Loucy (cell line): Measurements from ENCODE around the gene EPHB1.

Experiments
- H2AFZ ChIP-seq: fragments of 200-600 bp; sonication (generic); 2 replicates; pipeline ENCODE4 v1.6.0; 2016; ENCODE audit warnings: antibody characterized with exemption, mild to moderate bottlenecking, low read length, moderate library complexity
- H3F3A ChIP-seq: fragments of 200-600 bp; 2 replicates; pipeline ENCODE4 v1.6.0; 2016; ENCODE audit warnings: antibody characterized with exemption, low read depth, mild to moderate bottlenecking
- H3K27me3 ChIP-seq: fragments of 200-600 bp; sonication (generic); 2 replicates; pipeline ENCODE4 v1.6.1; 2014; ENCODE audit warnings: low read length, mild to moderate bottlenecking; ENCODE audit not compliant: insufficient read depth, poor library complexity, severe bottlenecking
- H3K36me3 ChIP-seq: fragments of 200-600 bp; sonication (generic); 2 replicates; pipeline ENCODE4 v1.6.1; 2016; ENCODE audit warnings: low read length; ENCODE audit not compliant: insufficient read depth
- H3K4me1 ChIP-seq: fragments of 200-600 bp; sonication (generic); 2 replicates; pipeline ENCODE4 v1.5.1; 2014; ENCODE audit warnings: low read length, mild to moderate bottlenecking; ENCODE audit not compliant: insufficient read depth, poor library complexity, severe bottlenecking
- H3K4me2 ChIP-seq: fragments of 200-600 bp; sonication (generic); 2 replicates; pipeline ENCODE4 v1.6.0; 2014; ENCODE audit warnings: antibody characterized with exemption, low read length, low read depth, mild to moderate bottlenecking; ENCODE audit not compliant: poor library complexity, severe bottlenecking
- H3K4me3 ChIP-seq: fragments of 200-600 bp; sonication (generic); 2 replicates; pipeline ENCODE4 v1.5.1; 2014; ENCODE audit warnings: low read length, mild to moderate bottlenecking, mixed read lengths; ENCODE audit not compliant: poor library complexity, severe bottlenecking
- H3K79me2 ChIP-seq: fragments of 200-600 bp; sonication (generic); 2 replicates; pipeline ENCODE4 v1.6.1; 2014; ENCODE audit warnings: low read length; ENCODE audit not compliant: insufficient read depth
- H3K9ac ChIP-seq: fragments of 200-600 bp; sonication (generic); 2 replicates; pipeline ENCODE4 v1.6.0; 2014; ENCODE audit warnings: mild to moderate bottlenecking, low read depth, low read length, moderate library complexity; ENCODE audit not compliant: poor library complexity, severe bottlenecking
- H3K9me2 ChIP-seq: fragments of 200-600 bp; sonication (generic); replicated peaks from 2 replicates; pipeline ENCODE4 v1.6.1; 2016; ENCODE audit warnings: low read depth, low read length, mixed read lengths
- H3K9me3 ChIP-seq: fragments of 200-600 bp; sonication (generic); 2 replicates; pipeline ENCODE4 v1.6.1; 2014; ENCODE audit warnings: mild to moderate bottlenecking, antibody characterized with exemption, low read length, low read depth; ENCODE audit not compliant: insufficient read depth
- H4K20me1 ChIP-seq: fragments of 200-600 bp; sonication (generic); 2 replicates; pipeline ENCODE4 v1.6.0; 2014; ENCODE audit warnings: antibody characterized with exemption, low read length, mild to moderate bottlenecking; ENCODE audit not compliant: insufficient read depth, poor library complexity, severe bottlenecking
- EZH2phosphoT487 ChIP-seq: fragments of 200-600 bp; IDR thresholded peaks from 2 replicates; pipeline ENCODE4 v1.6.1; 2018; ENCODE audit warnings: antibody characterized with exemption, mild to moderate bottlenecking, moderate library complexity, borderline replicate concordance
- TF ChIP-seq, protein P1 (sequence below): fragments of 200-600 bp; sonication (generic); conservative IDR thresholded peaks from 2 replicates; pipeline ENCODE4 v1.5.1; 2014; ENCODE audit warnings: mild to moderate bottlenecking, antibody characterized with exemption, low read length

EPHB1 gene

DNA sequence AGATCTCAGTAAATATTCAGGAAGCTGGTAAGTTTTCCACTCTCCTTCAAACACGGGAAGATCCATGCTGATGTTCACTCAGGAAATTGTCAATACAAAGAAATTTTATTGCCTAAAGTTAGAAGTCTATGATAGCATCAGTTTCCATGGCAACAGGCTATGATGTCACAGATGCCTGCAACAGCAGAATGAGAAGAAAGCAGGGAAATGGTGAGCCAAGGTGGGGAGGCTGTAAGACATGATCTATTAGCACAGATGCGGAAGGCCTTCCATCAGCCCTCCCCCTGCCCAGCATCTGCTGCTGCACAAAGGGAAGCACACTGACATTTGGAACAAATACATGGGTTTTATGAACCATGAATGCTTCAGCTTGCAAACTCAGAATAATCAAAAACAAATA is 28.6 kb downstream of the EPHB1 start:
- Histone ChIP-seq H3K36me3 (no peaks in the 10 kb centered on the region), H3K4me3 (no peak overlapping the region), H3F3A (no peaks in the 10 kb centered on the region), H4K20me1 (no peaks in the 10 kb centered on the region), H3K4me2 (no peak overlapping the region), H2AFZ (no peak overlapping the region), H3K4me1 (no peaks in the 10 kb centered on the region), H3K9me3 (no peaks in the 10 kb centered on the region), H3K9ac (no peak overlapping the region), H3K79me2 (no peaks in the 10 kb centered on the region), H3K27me3 (no peaks in the 10 kb centered on the region), H3K9me2 (no peaks in the 10 kb centered on the region)
- TF ChIP-seq, protein P1, sequence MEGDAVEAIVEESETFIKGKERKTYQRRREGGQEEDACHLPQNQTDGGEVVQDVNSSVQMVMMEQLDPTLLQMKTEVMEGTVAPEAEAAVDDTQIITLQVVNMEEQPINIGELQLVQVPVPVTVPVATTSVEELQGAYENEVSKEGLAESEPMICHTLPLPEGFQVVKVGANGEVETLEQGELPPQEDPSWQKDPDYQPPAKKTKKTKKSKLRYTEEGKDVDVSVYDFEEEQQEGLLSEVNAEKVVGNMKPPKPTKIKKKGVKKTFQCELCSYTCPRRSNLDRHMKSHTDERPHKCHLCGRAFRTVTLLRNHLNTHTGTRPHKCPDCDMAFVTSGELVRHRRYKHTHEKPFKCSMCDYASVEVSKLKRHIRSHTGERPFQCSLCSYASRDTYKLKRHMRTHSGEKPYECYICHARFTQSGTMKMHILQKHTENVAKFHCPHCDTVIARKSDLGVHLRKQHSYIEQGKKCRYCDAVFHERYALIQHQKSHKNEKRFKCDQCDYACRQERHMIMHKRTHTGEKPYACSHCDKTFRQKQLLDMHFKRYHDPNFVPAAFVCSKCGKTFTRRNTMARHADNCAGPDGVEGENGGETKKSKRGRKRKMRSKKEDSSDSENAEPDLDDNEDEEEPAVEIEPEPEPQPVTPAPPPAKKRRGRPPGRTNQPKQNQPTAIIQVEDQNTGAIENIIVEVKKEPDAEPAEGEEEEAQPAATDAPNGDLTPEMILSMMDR = no peak
- no peak for TF ChIP-seq EZH2phosphoT487

DNA sequence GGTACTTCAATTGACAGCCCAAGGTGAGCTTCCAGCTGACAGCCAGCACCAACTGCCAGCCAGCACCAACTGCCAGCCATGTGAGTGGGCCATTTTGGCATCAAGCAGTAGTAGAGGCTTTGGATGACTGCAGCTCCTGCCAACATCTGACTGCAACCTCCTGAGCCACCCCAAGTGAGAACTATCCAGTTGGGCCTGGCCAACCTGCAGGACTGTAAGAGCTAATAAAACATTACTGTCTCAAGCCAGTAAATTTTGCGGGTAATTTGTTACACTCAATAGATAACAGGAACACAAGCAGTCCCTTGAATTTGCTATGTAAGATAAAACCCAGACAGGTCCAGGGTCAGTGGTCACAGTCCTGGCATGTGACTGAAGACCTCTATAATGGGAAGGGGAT is 29.7 kb downstream of the EPHB1 start:
- H3K9me3 ChIP-seq = no peaks in the 10 kb centered on the region
- H4K20me1 ChIP-seq = no peaks in the 10 kb centered on the region
- H3K4me3 ChIP-seq = no peak overlapping the region
- H3K4me2 ChIP-seq = no peak overlapping the region
- no peak overlapping the region for H2AFZ ChIP-seq
- H3K36me3 ChIP-seq = no peaks in the 10 kb centered on the region
- no peaks in the 10 kb centered on the region for H3K9me2 ChIP-seq
- no peak overlapping the region for H3K9ac ChIP-seq
- H3K79me2 ChIP-seq = no peaks in the 10 kb centered on the region
- no peaks in the 10 kb centered on the region for H3K27me3 ChIP-seq
- no peaks in the 10 kb centered on the region for H3F3A ChIP-seq
- TF ChIP-seq, protein P1 = no peak
- no peak for TF ChIP-seq EZH2phosphoT487
- H3K4me1 ChIP-seq = no peaks in the 10 kb centered on the region

DNA sequence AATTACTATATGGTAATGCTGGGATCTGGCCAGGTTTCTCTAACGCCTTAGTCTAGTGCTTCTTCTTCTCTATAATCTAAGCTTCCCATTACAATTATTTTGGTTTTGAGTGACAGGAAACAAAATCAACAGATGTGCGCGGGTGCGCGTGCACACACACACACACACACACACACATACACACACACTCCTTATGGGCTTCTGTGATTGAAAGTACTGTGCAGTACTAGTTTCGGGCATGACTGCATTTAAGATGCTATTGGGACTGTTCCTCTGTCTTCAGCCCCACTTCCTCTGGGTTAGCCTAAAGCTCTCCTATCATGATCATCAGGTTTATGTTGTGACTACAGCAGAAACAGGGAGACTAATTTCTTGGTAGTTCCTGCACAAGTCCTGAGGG is 32.2 kb downstream of the EPHB1 start:
- TF ChIP-seq EZH2phosphoT487 = no peak
- TF ChIP-seq, protein P1 = no peak
- Histone ChIP-seq H3K4me1 (no peaks in the 10 kb centered on the region), H3K9me3 (no peaks in the 10 kb centered on the region), H3K36me3 (no peaks in the 10 kb centered on the region), H4K20me1 (no peaks in the 10 kb centered on the region), H3K27me3 (no peaks in the 10 kb centered on the region), H3K9me2 (no peaks in the 10 kb centered on the region), H3F3A (no peaks in the 10 kb centered on the region), H3K79me2 (no peaks in the 10 kb centered on the region), H3K4me3 (no peak overlapping the region), H3K9ac (no peak overlapping the region), H2AFZ (no peak overlapping the region), H3K4me2 (no peak overlapping the region)
